ENCODE data around the gene TM9SF4.

TM9SF4 gene

GRCh38 chr20:32130352-32130751 lies 20.8 kb downstream of the TM9SF4 start:
- no peak for DNase-seq

- DNase-seq = no peak
Measured at GRCh38 chr20:32130965-32131364, 21.5 kb downstream of the TM9SF4 start.

DNA sequence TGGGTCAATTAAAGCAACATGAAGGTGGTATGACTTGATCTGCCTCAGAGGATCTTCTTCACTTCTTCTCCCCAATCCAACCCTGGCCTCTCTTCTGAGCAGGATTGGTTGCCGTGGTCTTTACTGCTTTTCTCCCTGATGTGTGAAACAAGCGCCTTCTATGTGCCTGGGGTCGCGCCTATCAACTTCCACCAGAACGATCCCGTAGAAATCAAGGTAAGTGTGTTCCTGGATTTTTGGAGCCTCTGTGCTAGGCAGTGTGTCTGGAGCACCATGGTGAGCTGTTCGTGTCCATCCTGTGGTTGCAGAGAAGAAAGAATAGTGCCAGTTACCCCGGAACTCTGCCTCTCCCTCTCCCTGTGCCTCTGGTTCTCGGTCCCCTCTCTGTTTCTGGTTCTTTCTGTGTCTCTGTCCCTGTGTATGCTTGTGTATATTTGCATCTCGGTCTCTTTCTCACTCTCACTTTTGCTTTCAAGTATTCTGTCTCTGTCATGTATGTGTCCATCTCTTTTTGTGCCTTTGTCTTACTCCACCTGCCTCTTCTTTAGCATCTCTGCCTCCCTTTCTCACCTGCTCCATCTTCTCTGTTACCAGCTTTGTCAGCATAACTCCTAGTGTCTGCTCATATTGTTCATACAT lies 23.5 kb downstream of the TM9SF4 start:
- DNase-seq = no peak

DNA sequence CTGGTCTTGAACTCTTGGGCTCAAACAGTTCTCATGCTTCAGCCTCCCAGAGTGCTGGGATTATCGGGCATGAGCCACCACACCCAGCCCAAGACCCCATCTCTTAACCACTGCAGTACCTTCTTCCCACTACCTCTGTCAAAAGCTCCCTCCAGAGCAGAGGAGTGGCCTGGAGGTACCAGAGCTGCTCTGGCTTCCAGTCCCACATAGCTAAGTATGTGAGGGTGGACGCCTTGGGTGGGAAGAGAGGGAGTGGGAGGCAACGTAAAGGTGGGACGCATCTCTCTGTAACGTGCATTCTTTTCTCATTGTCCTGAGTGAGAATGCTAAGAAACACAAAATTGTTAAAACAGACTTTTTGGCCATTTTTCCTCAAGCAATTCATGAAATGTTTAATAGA lies 24.5 kb downstream of the TM9SF4 start:
- no peak for DNase-seq

DNA sequence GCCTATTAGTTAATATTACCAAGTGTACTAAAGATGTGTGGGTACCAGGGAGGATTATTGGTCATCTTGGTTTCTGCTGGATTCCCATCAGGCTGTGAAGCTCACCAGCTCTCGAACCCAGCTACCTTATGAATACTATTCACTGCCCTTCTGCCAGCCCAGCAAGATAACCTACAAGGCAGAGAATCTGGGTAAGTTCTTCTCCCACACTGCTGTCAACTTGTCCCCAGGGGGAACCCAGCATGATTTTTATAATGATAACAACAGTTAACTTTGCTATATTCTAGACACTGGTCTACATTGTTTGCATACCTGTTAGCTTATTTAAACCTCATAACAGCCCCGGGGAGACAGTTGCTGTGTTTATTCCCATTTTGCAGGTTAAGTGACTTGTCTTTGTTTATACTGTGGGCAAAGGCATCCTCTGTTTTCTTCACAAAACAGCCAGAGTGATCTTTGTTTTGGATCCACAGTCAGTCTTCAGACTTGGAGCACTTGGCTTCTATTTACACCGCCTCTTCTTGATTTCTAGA lies 26.5 kb downstream of the TM9SF4 start:
- no peak for DNase-seq

DNA sequence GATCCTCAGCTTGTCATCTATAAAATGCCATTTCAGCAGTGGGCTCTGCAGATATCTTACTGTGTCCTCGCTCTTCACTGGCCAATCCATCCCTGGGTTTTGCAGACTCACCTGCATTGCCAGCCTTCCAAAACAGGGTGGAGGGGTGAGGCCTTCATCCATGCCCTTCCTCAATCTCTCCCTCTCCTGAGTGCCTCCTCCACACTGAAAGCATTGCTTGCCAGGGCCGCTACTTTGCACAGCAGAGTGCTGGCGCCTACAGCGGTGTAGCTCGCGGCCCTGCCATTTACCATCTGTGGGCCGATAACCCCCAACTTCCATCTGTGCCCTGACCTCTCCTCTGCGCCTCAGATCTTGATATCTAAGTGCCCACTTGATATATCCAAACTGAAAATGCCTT lies 29.4 kb downstream of the TM9SF4 start:
- DNase-seq = no peak

DNA sequence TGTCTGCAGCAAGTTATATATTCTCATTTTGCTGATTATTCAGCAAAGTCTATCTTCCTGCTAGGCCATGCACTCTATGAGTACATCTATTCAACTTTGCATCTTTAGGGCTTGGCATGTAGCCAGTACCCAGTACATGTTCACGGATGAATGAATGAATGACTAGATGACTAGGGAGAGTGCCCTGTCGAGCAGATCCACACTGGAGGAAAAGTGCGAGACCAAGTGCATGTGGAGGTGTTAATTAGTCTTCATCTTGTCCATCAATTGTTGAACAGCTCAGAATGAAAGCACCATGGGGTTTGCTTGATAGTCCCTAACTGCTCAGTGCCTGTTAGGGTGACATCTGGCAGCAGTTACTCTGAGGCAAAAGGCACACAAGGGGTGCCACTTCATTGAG lies 30.4 kb downstream of the TM9SF4 start:
- DNase-seq = no peak

DNA sequence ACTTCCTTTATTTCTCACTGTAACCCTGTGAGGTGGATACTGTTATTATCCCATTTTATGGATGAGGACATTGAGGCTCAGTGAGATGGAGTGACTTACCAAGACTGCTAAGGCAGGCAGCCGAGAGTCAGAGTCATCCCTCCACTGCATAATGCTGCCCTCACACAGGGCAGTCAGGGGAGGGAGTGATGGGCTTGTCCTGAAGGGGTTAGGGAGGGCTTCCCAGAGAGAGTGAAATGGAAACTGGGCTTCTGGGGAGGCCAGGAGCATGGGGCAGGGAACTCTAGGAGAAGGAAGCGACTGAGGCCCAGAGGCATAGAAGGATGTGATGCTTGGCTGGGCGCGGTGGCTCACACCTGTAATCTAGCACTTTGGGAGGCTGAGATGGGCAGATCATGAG lies 31.1 kb downstream of the TM9SF4 start:
- no peak for DNase-seq

DNA sequence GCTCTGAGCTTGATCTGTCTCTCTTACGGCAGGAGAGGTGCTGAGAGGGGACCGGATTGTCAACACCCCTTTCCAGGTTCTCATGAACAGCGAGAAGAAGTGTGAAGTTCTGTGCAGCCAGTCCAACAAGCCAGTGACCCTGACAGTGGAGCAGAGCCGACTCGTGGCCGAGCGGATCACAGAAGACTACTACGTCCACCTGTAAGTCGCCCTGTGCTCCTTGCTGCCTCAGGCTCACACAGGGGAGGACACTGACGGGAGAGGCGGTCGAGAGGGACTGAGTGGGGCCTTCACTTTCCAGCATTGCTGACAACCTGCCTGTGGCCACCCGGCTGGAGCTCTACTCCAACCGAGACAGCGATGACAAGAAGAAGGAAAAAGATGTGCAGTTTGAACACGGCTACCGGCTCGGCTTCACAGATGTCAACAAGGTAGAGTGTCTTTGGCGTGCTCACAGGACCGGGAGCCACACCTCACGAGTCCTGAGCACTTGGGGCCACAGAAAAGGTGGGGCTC lies 32.0 kb downstream of the TM9SF4 start:
- no peak for DNase-seq

DNA sequence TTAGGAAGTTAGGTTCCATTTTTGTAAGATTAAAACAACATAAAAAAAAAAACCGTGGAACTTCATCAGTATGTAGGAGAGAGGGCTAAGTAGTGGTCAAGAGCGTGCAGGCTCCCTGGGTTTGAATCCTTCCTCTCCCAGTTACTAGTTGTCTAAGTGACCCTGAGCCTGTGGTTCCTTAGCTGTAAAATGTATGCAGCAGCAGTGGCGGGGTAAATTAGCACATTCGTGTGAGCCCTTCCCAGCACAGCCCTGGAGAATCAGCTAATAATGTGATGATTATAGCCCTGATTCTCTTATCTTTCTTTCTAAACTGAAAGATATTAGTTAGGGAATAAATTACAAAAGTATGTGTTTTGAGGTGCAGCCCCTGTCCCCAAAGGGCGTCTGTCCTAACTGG lies 32.6 kb downstream of the TM9SF4 start:
- no peak for DNase-seq

DNA sequence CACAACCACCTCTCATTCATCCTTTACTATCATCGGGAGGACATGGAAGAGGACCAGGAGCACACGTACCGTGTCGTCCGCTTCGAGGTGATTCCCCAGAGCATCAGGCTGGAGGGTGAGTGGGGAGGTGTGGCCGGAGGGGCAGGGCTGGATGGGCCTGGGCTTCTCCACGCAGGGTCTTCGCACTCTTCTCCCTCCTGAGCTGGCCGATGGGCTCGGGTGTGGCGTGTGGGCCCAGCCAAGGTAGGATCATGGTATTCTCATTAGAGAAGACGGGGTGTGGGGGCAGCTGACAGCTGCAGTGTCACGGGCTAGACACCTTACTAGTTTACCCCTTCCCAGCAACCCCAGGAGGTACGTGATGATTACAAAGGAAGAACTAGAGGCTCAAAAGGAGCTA lies 33.5 kb downstream of the TM9SF4 start:
- no peak for DNase-seq

- DNase-seq = no peak
Measured at GRCh38 chr20:32144898-32145662, 35.6 kb downstream of the TM9SF4 start.

- peak; percentile 13 for DNase-seq
Measured at GRCh38 chr20:32149566-32150170, 40.2 kb downstream of the TM9SF4 start.

- no peak for DNase-seq
Measured at GRCh38 chr20:32150291-32150848, 40.9 kb downstream of the TM9SF4 start.

- no peak for DNase-seq
Measured at GRCh38 chr20:32152421-32153155, 43.1 kb downstream of the TM9SF4 start.

- no peak for DNase-seq
Measured at GRCh38 chr20:32153156-32153665, 43.7 kb downstream of the TM9SF4 start.

- no peak for DNase-seq
Measured at GRCh38 chr20:32153771-32154170, 44.3 kb downstream of the TM9SF4 start.

DNA sequence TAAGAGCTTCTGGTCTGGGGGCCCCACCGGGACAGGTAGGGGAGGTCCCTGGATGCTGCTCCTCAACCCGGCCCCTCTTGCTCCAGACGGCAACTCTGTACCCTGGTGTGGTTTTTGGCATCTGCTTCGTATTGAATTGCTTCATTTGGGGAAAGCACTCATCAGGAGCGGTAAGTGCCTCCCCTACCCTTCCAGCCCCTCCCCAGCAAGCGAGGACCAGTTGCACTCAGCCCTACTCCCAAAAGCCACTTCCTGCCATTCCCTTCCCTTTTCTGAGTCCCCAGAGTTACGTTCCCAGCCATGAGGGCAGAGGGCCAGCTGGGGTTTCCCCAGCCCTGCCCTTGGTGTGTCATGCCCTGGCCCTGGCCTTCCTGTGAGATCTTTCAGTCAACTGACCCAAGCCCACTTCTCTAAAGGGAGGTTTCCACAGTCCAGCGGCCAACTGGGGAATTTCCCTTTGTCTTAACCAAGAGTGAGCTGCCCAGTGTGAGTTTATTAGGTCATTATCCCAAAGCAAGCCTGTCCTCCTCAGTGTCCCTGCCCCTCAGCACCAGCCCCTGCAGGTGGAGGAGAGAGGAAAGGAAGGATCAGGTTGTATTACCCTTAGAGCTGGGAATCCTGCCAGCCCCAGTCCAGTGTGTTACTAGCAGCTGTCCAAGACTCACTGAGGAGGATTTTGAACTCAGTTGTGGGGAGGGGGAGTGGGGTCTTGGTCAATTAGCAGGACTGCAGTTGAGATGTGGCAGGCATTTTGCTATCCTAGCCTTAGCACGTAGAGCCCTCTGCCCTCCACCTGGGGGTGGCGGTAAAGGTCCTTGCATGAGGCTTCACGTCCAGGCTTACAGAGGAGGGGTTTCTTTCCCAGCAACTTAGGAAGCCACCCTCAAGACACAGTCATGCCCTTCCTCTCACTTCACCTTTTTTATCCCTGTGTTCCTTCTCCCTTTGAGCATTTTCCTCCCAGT lies 45.8 kb downstream of the TM9SF4 start:
- DNase-seq = peak; percentile 45

DNA sequence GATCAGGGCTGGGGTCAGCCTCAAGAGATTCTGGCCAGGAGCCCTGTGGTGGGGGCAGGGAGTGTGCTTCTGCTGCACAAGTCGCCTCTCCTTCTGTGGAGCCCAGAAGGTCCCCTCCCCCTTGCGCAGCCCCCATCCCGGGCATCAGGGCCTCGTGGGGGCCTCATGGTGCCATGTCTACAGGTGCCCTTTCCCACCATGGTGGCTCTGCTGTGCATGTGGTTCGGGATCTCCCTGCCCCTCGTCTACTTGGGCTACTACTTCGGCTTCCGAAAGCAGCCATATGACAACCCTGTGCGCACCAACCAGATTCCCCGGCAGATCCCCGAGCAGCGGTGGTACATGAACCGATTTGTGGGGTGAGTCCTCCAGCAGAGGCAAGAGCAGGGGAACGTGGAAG lies 48.1 kb downstream of the TM9SF4 start:
- DNase-seq = no peak

DNA sequence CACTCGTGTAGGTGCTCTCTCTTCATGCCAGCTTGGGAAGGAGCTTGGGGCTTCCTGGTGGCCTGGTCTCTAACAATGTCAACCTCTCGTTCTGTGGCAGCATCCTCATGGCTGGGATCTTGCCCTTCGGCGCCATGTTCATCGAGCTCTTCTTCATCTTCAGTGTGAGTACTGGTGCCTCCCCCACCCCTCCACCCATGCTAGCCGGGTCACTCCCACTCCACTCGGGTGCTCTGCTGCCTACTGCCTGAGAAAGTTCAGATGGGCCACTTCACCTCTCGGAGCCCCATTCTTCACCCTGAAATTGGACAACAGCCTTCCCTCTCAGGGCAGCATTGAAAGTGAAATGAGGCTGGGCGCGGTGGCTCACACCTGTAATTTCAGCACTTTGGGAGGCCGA lies 48.8 kb downstream of the TM9SF4 start:
- no peak for DNase-seq

GRCh38 chr20:32158943-32159660 lies 49.6 kb downstream of the TM9SF4 start:
- DNase-seq = no peak

All from fibroblast of skin of right biceps (primary cell).